ENCODE results near the gene ZBTB16.

GRCh38 chr11:114284914-114285313 is 225.4 kb downstream of the ZBTB16 start:
- TF ChIP-seq EZH2 (optimal IDR thresholded peaks at IDR 0.05; ENCODE audit: low read depth, low read length) (no peak), CTCF (IDR thresholded peaks at IDR 0.05; ENCODE audit: low read length) (no peak)

Measured in MM.1S (cell line).